ENCODE measurements around the gene CREBL2.
"Not testable (repeated sequence)": the region's sequence is repeated elsewhere in the genome, so short reads cannot be mapped to it uniquely, and the experiment has no call there.

Gene CREBL2

GRCh38 chr12:12648951-12649650 is 37.4 kb downstream of the CREBL2 start:
- DNase-seq (ENCODE audit: low read depth in 2 of 2), result no peak
- no peak for TF ChIP-seq CTCF (IDR thresholded peaks at IDR 0.05; ENCODE audit: low read depth, low read length)

GRCh38 chr12:12651752-12652151 is 40.1 kb downstream of the CREBL2 start:
- no peak for TF ChIP-seq CTCF (IDR thresholded peaks at IDR 0.05; ENCODE audit: low read depth, low read length)
- no peak for DNase-seq (ENCODE audit: low read depth in 2 of 2)
- no peak overlapping the region for H3K4me3 ChIP-seq (replicated peaks in 1 of 2; ENCODE audit: low read depth in 2 of 2, low read length in 2 of 2)

More at GRCh38 chr12:12648951-12649650, 37.4 kb downstream of the CREBL2 start:
- no peak overlapping the region for H3K4me3 ChIP-seq (replicated peaks in 1 of 2; ENCODE audit: low read depth in 2 of 2, low read length in 2 of 2)

- H3K4me3 ChIP-seq (replicated peaks in 1 of 2; ENCODE audit: low read depth in 2 of 2, low read length in 2 of 2); DNase-seq (ENCODE audit: low read depth in 2 of 2): not testable (repeated sequence)
Observed at GRCh38 chr12:12652704-12653103, 41.0 kb downstream of the CREBL2 start.

- no peak for DNase-seq (ENCODE audit: low read depth in 2 of 2)
- H3K4me3 ChIP-seq (replicated peaks in 1 of 2; ENCODE audit: low read depth in 2 of 2, low read length in 2 of 2), result no peak overlapping the region
- TF ChIP-seq CTCF (IDR thresholded peaks at IDR 0.05; ENCODE audit: low read depth, low read length), result no peak
Observed at GRCh38 chr12:12653922-12654321, 42.2 kb downstream of the CREBL2 start.

GRCh38 chr12:12654691-12655460 is 43.2 kb downstream of the CREBL2 start:
- no peak overlapping the region for H3K4me3 ChIP-seq (replicated peaks in 1 of 2; ENCODE audit: low read depth in 2 of 2, low read length in 2 of 2)
- TF ChIP-seq CTCF (IDR thresholded peaks at IDR 0.05; ENCODE audit: low read depth, low read length), result no peak
- no peak for DNase-seq (ENCODE audit: low read depth in 2 of 2)

GRCh38 chr12:12660201-12660600 is 48.5 kb downstream of the CREBL2 start:
- no peak for TF ChIP-seq CTCF (IDR thresholded peaks at IDR 0.05; ENCODE audit: low read depth, low read length)
- DNase-seq (ENCODE audit: low read depth in 2 of 2), result no peak
- H3K4me3 ChIP-seq (replicated peaks in 1 of 2; ENCODE audit: low read depth in 2 of 2, low read length in 2 of 2), result no peak overlapping the region

- H3K4me3 ChIP-seq (replicated peaks in 1 of 2; ENCODE audit: low read depth in 2 of 2, low read length in 2 of 2), result no peak overlapping the region
- no peak for TF ChIP-seq CTCF (IDR thresholded peaks at IDR 0.05; ENCODE audit: low read depth, low read length)
- DNase-seq (ENCODE audit: low read depth in 2 of 2), result peak; percentile 86 to 88
Observed at GRCh38 chr12:12661086-12661856, 49.6 kb downstream of the CREBL2 start.

Measured in cardiac fibroblast (primary cell).